Vagina (tissue), 2 donors: Measurements from ENCODE around the gene CD8B2.
"Not testable (repeated sequence)": the region's sequence is repeated elsewhere in the genome, so short reads cannot be mapped to it uniquely, and the experiment has no call there.

Source experiments
- POLR2A ChIP-seq, 2 donors: fragments of 450-650 bp; IDR thresholded peaks; one replicate each; pipeline ENCODE4 v1.6.1; 2017; ENCODE audit warnings: antibody characterized with exemption in 2 of 2, mild to moderate bottlenecking in 2 of 2, moderate library complexity in 2 of 2
- TF ChIP-seq, protein P1 (sequence below), 3 experiments: fragments of 450-650 bp in 2 of 3; fragments of 200-600 bp in 1 of 3; sonication (generic) in 1 of 3; IDR thresholded peaks; one replicate each; pipeline ENCODE4 v1.5.1; 2017 to 2019; ENCODE audit warnings: antibody characterized with exemption in 3 of 3, mild to moderate bottlenecking in 2 of 3, moderate library complexity in 2 of 3

DNA sequence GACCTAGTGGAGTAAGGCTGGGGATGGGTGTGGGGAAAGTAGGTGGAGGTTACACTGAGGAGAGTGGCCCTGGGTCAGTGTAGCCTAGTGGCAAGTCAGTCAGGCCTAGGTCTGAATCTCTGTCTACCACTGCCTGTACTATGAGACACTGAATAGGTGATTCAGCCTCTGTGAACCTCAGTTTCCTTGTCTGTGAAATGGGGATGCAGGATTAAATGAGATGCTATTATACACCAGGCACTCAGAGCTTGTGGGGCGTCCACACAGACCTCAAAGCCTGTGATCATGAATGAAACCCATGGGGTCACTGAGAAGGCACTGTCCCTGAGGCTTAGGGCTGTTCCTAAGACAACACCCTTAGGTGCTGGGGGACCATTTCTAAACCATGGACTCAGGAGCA lies 11.4 kb downstream of the CD8B2 start:
- TF ChIP-seq, protein P1, sequence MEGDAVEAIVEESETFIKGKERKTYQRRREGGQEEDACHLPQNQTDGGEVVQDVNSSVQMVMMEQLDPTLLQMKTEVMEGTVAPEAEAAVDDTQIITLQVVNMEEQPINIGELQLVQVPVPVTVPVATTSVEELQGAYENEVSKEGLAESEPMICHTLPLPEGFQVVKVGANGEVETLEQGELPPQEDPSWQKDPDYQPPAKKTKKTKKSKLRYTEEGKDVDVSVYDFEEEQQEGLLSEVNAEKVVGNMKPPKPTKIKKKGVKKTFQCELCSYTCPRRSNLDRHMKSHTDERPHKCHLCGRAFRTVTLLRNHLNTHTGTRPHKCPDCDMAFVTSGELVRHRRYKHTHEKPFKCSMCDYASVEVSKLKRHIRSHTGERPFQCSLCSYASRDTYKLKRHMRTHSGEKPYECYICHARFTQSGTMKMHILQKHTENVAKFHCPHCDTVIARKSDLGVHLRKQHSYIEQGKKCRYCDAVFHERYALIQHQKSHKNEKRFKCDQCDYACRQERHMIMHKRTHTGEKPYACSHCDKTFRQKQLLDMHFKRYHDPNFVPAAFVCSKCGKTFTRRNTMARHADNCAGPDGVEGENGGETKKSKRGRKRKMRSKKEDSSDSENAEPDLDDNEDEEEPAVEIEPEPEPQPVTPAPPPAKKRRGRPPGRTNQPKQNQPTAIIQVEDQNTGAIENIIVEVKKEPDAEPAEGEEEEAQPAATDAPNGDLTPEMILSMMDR (IDR thresholded peaks at IDR 0.05), result not testable (repeated sequence)
- TF ChIP-seq POLR2A (IDR thresholded peaks at IDR 0.05), result not testable (repeated sequence)
